Stimulated activated CD4-positive, alpha-beta T cell treated with anti-CD3 and anti-CD28 coated beads, Interleukin-2, amount 100 ng/mL, for 48 hours (primary cell): ENCODE measurements around the gene NVL.
A peak's percentile ranks its signal among the peaks of the same experiment; 100 is the strongest.
"Not testable (repeated sequence)": the region's sequence is repeated elsewhere in the genome, so short reads cannot be mapped to it uniquely, and the experiment has no call there.

Experiments used
- DNase-seq, 2 donors: peaks; one replicate each; pipeline ENCODE4 v3.0.0-alpha.2; 2020

NVL gene

GRCh38 chr1:224223819-224224714, 105.9 kb downstream of the NVL start:
- no peak for DNase-seq

DNA sequence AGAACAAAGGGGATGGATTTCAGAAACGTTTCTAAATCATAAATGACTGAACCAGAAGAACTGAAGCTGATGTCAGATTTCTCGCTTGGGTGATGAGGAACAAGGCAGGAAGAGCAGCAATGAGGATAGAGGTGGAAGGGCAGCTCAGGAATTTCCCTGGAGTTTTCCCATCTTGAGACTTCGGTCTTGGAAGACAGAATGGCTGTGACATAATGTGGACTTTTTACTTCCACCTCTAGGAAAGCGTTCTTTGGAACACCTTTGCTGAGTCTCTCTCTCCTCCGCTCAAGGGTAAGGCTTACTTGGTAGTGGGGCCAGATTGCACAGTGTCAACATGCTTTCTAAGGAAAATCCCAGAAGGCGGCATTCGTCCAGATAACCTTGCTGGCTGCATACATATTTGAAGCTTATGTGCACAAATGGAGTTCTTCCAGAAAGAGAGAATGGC, 110.3 kb downstream of the NVL start:
- DNase-seq: no peak

GRCh38 chr1:224219011-224219611, 110.9 kb downstream of the NVL start:
- no peak for DNase-seq

GRCh38 chr1:224217655-224218623, 112.0 kb downstream of the NVL start:
- DNase-seq: no peak

GRCh38 chr1:224216382-224216781, 113.6 kb downstream of the NVL start:
- DNase-seq: no peak

DNA sequence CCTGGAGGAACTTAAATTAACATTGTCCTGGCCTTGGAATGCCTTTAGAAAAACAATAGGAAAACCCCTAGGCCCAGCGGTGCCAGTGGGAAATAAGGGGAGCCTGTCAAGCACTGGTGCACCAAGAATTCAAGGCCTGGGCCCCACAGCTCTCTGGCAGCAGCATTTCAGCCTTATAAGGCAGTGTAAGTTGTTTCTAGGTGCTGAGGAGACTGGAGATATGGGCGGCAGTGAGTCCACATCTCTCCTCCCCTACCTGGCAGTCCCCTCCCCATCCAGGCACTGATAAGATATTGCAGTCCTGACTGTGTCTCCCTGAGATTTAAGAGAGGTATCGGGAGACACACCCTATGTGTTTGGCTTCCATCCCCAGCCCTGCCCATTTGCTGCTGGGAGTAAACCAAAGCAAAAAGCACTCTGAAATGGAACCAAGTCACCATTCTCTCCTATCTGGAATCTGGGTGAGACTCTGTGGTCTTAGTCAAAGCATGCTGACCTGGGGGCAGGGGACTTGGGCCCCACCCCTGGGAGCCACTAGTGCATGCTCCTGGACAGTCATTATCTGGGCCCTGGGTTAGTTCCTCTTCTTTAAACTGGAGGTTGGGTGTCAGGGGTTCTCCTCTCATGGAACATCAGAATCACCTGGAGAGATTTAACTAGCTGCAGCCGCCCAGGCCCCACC, 116.4 kb downstream of the NVL start:
- no peak for DNase-seq

GRCh38 chr1:224212618-224213061, 117.3 kb downstream of the NVL start:
- no peak for DNase-seq

DNA sequence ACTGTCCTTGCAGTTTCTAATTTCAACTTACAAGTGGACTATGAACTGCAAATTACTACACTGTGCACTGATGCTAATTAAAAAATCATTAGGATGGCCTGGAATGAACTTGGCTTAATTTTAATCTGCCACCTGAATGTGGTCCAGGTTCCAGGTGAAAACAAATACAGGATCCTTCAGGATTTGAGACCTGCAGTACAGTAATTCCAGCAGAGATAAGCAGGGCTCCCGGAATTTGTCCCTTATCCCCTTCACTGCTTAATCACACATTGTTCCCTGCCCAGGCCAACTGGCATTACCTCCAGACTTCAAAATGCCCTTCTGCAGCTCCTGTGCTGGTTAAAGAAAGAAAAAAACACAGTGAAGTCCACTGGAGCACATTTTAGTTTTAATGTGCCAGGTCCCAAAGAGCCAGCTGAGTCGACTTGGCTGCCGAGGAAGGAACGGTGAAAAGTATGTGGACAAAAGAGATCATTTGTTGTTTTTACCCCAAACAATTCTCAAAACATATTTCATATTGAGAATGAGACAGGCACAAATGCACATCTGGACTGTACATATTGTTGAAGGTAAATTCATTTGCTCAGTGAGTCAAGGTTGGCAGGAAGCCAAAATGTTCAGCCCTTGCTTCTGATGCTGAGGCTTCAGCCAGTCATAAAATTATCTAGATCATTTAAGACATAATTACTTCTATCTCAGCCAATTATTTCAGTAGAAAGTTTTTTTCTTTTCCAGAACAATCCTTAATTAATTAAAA, 118.6 kb downstream of the NVL start:
- no peak for DNase-seq

DNA sequence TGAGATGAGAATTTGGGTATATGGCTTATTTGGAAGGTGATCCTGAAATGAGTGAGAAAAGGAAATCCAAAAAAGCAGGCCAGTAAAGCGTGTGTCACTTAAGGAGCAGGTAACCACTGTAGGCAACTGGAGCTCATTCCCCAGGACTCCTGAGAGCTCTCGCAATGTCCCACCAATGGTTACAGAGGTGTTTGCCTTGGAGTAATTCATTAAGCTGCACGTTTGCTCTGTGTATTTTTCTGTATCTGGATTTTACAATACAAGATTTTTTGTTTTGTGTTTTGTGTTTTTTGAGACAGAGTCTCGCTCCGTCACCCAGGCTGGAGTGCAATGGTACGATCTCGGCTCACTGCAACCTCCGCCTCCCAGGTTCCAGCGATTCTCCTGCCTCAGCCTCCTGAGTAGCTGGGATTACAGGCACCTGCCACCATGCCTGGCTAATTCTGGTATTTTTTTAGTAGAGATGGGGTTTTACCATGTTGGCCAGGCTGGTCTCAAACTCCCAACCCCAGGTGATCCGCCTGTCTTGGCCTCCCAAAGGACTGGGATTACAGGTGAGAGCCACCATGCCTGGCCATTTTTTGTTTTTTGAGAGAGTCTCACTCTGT, 123.9 kb downstream of the NVL start:
- DNase-seq: not testable (repeated sequence)

DNA sequence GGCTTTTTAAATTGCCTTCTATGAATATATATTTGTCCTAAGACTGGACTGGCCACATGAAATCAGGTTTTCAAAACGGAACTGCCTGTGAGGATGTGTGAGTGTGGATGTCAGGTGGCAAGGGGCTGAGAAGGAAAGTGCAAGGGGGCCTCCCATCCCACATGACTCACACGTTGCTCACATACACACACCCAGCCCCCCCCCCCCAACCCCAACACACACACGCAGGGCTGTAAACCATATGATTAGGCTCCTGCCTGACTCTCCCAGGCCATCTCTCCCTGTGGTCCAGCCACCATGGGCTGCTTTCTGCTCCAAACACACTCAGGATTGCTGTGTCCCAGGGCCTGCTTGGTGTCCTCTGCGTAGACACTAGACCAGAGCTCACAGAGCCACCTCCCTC, 124.5 kb downstream of the NVL start:
- peak in 1 of 2 donors; percentile 13 for DNase-seq

DNA sequence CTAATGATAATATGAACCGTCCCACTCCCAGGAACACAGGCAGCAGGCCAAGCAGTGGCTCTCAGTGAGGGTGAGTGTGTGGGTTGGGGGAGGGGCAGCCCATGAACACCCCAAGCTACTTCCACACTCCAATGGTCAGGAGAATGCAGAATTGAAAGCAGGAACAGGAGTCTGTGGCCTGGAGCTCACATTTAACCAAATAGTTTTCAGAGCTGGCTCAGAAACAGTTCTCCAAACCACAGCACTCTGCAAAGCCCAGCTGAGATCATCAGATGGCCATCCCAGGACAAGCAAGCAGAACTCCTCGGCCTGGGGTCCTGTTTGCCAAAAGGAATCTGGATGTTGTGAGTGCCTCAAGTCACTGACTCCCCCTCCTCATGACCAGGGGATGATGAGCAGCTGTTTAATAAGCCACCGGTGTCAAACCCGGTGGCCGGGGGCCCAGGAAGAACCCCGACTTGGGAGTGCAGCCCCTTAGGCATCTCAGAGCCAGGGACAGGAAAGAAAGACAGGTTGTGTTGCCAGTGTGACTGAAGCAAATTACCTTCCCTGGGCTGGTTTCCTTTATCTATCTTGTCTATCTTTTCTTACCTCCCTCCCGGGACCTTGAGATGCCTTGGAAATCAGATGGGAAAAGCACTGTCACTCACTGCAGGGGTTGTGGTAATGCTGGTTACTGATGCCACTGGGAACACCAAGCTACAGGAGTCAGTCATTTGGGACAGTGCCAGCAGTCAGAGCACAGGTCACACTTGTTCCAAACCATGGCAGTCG, 126.5 kb downstream of the NVL start:
- DNase-seq: no peak

DNA sequence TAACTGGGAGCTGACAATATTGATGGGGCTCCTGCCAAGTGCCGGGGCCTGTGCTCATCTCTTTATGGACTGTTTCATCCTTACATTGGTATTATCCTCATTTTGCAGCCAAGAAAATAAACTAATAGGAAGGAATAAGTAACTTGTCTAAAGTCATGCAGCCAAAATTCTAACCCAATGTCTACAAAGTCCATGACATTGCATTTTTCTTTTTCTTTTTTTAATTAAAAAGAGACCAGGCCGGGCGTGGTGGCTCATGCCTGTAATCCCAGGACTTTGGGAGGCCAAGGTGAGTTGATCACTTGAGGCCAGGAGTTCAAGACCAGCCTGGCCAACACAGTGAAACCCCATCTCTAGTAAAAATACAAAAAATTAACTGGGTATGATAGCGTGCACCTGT, 128.1 kb downstream of the NVL start:
- no peak for DNase-seq

GRCh38 chr1:224201383-224201782, 128.6 kb downstream of the NVL start:
- no peak for DNase-seq

- DNase-seq: no peak
These were observed 130.3 kb downstream of the NVL start for GRCh38 chr1:224199679-224200078.

DNA sequence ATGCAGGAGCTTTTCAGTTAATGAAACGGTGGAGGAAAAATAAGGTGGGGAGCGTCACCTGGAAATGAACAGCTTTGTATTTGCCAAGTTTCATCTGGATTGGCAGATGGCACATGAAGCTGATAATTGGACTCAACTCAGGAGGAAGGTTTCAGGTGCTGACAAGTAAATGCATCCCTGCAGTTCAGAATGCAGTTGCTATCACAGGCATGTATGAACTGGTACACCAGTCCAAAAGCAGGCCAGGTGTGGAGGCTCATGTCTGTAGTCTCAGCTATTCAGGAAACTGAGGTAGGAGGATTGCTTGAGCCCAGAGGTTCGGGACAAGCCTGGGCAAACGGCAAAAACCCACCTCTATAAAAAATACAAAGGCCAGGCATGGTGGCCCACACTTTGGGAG, 131.4 kb downstream of the NVL start:
- no peak for DNase-seq

GRCh38 chr1:224196813-224197600, 133.0 kb downstream of the NVL start:
- no peak for DNase-seq

- no peak for DNase-seq
These were observed 136.5 kb downstream of the NVL start for GRCh38 chr1:224193319-224193966.

DNA sequence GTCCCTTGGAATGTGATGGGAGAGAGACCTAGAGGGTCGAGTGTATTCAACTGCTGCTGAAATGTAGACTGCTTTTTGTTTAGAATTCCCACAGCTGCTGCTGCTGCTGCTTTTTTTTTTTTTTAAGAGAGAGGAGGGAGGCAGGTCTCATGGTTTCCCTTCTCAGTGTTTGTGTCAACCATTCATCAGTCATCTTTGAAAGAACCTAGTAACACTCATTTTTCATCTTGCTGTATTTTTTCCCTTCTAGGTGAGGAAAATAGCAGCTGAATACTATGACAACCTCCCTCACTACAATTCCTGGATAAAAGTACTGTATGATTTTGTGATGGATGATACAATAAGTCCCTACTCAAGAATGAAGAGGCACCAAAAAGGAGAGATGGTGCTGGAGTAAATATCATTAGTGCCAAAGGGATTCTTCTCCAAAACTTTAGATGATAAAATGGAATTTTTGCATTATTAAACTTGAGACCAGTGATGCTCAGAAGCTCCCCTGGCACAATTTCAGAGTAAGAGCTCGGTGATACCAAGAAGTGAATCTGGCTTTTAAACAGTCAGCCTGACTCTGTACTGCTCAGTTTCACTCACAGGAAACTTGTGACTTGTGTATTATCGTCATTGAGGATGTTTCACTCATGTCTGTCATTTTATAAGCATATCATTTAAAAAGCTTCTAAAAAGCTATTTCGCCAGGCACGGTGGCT, 137.7 kb downstream of the NVL start:
- DNase-seq: no peak
